ENCODE results near the gene IL1RAPL1. TPM values are rescaled to one million over a fixed set of nuclear protein-coding genes. Genes with fewer than 3 reads are reported as not detected.

Gene IL1RAPL1
- total RNA-seq, 1 donor from 2014 or later, result not detected

DNA sequence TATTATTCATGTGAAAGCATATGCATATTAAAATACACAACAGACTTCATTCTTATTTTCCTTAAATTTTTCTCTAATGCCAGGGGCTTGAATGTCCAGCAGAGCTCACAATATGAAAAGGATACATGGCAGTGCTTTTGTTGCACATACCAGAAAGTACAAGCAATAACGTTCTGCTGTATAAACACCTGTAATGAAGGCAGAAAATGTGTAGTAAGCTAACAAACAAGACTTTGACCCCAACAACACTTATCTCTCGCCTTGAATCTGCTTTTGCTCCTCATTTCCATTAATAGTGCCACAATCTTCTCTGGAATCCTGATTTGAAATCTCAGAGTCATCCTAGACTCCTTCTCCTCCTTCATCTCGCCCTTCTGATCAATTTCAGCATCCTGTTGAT lies 687.3 kb downstream of the IL1RAPL1 start:
- DNase-seq (ENCODE audit: low spot score in 2 of 2), result no peak
- TF ChIP-seq, protein P1, sequence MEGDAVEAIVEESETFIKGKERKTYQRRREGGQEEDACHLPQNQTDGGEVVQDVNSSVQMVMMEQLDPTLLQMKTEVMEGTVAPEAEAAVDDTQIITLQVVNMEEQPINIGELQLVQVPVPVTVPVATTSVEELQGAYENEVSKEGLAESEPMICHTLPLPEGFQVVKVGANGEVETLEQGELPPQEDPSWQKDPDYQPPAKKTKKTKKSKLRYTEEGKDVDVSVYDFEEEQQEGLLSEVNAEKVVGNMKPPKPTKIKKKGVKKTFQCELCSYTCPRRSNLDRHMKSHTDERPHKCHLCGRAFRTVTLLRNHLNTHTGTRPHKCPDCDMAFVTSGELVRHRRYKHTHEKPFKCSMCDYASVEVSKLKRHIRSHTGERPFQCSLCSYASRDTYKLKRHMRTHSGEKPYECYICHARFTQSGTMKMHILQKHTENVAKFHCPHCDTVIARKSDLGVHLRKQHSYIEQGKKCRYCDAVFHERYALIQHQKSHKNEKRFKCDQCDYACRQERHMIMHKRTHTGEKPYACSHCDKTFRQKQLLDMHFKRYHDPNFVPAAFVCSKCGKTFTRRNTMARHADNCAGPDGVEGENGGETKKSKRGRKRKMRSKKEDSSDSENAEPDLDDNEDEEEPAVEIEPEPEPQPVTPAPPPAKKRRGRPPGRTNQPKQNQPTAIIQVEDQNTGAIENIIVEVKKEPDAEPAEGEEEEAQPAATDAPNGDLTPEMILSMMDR (IDR thresholded peaks at IDR 0.05), result no peak
- H3K36me3 ChIP-seq, result no peaks in the 10 kb centered on the region
- H3K9me3 ChIP-seq, result no peaks in the 10 kb centered on the region
- H3K27ac ChIP-seq, result no peak overlapping the region
- H3K4me3 ChIP-seq, result no peak overlapping the region
- intact Hi-C loops (cut with DNase I), result no loop called here
- H3K27me3 ChIP-seq, result no peaks in the 10 kb centered on the region
- no peaks in the 10 kb centered on the region for H3K4me1 ChIP-seq

DNA sequence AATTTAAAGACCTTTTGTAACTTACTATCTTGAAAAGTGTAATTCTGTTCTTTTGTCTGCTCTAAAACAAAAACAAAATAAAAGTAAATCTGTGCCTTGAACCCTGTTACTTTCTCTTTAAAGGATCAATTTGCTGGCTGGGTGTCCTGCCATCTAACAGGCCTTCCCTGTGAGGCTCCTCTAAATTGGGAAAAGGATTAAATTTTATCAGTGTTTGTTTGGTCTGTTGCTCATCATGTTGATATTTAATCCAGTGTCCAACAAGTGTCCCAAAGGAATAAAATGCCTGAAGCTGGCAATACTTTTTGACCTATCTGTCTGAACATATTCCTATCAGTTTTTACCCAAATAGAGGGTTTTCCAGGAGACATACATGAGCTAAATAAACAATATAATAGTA lies 688.7 kb downstream of the IL1RAPL1 start:
- intact Hi-C loops (cut with DNase I), result no loop called here
- no peak for DNase-seq (ENCODE audit: low spot score in 2 of 2)
- TF ChIP-seq, protein P1 (IDR thresholded peaks at IDR 0.05), result no peak

DNA sequence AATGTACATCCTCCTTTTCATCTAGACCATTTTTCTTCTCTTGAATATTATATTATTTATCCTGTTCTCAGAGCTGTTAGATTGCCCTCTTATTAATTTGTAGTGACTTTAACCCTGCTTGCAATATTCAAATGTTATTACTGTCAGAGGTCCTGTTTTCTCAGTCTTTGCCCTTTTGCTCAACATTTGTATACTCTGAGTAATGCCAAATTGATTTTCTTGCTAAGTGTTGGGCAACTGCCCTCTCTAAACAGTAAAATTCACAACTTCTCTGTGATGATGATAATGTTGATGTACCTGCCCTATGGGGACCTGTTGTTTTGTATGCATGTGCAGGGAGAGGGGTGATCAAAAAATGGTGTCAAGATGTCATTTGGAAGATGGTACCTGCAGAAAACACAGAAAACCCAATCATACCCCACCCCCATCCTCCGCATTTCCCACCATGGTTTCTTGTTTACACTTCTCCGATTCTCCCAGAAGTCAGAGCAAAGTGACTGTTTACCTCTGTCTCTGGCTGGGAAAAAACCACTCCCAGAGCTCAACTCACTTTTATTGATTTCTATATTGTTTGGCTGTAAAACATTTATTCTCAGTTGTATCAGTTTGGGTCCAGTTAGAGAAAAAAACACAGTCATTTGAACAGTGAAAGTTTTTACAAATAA lies 694.0 kb downstream of the IL1RAPL1 start:
- DNase-seq (ENCODE audit: low spot score in 2 of 2), result no peak
- TF ChIP-seq, protein P1 (IDR thresholded peaks at IDR 0.05), result no peak
- Histone ChIP-seq H3K4me1 (no peaks in the 10 kb centered on the region), H3K9me3 (no peaks in the 10 kb centered on the region), H3K27ac (no peak overlapping the region), H3K27me3 (no peaks in the 10 kb centered on the region), H3K4me3 (no peak overlapping the region), H3K36me3 (no peaks in the 10 kb centered on the region)
- intact Hi-C loops (cut with DNase I), result no loop called here

More for the DNA sequence above, 688.7 kb downstream of the IL1RAPL1 start:
- Histone ChIP-seq H3K4me3 (no peak overlapping the region), H3K4me1 (no peaks in the 10 kb centered on the region), H3K27ac (no peak overlapping the region), H3K27me3 (no peaks in the 10 kb centered on the region), H3K9me3 (no peaks in the 10 kb centered on the region), H3K36me3 (no peaks in the 10 kb centered on the region)

DNA sequence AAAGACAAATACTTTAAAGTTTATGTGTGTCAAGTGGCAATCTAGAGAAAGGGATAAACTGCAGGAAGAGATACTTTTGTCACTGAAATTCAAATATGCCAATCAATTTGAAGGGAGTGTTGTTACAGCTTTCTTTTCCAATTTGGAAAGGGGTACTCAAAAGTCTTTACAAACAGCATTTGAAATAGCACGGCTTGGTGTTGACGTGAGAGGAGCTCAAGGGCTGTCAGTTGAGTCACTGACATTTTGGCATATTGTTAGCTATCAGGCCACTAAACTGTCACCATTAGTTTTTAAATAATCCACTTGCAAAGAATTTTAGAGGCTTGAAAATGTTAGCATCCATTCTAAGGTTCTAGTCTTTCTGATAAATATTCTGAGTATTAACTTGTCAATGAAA lies 698.4 kb downstream of the IL1RAPL1 start:
- Histone ChIP-seq H3K36me3 (no peaks in the 10 kb centered on the region), H3K4me3 (no peak overlapping the region), H3K27me3 (no peaks in the 10 kb centered on the region), H3K27ac (no peak overlapping the region), H3K4me1 (no peaks in the 10 kb centered on the region), H3K9me3 (no peaks in the 10 kb centered on the region)
- DNase-seq (ENCODE audit: low spot score in 2 of 2), result no peak
- TF ChIP-seq, protein P1 (IDR thresholded peaks at IDR 0.05), result no peak
- intact Hi-C loops (cut with DNase I), result no loop called here

DNA sequence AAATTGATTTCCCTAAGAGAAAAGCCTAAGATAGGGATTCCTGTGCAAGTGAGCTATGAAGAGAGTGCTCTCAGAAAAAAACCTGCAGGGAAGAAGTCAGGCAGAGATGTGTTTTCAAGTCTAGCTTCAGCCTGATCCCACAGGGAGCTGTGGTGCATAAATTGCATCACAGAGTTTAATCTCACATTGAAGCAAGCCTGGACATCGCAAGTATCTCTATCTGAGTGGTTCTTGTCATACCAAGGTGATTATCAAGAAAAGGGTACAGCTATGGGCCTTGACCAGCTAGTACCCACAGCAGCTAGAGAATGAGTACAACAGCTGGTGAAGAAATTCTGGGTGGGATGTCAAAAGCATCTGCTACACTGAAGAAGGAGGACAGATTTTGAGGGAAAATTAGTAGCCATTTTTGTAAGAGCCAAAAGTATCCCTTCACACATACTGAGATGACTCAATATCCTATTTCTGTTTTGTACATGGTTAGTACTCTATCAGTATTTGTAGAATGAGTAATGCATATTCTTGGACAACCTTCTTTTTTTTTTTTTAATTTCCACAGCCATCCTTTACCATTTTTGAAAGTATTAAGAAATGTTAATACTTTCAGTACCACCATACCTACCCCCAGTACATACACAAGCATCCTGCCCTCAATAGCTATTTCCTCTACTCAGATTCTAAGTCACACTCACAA lies 708.9 kb downstream of the IL1RAPL1 start:
- TF ChIP-seq, protein P1 (IDR thresholded peaks at IDR 0.05), result no peak
- intact Hi-C loops (cut with DNase I), result no loop called here
- Histone ChIP-seq H3K4me3 (no peak overlapping the region), H3K9me3 (no peaks in the 10 kb centered on the region), H3K36me3 (no peaks in the 10 kb centered on the region), H3K27me3 (no peaks in the 10 kb centered on the region), H3K27ac (peak overlapping the region; percentile 2 to 48), H3K4me1 (no peaks in the 10 kb centered on the region)
- DNase-seq (ENCODE audit: low spot score in 2 of 2), result no peak
